Measurements from ENCODE around the gene FAP.

Gene FAP

GRCh38 chr2:162242586-162243280 is 512 bp downstream of the FAP start:
- H3K9me3 ChIP-seq (ENCODE audit: severe bottlenecking): no peaks in the 10 kb centered on the region
- H3K36me3 ChIP-seq: no peaks in the 10 kb centered on the region
- no peak overlapping the region for H3K27ac ChIP-seq
- no peak overlapping the region for H3K4me3 ChIP-seq (ENCODE audit: low read depth, low read length)
- no peaks in the 10 kb centered on the region for H3K27me3 ChIP-seq (ENCODE audit: insufficient read depth, low read depth, severe bottlenecking)
- TF ChIP-seq, protein P1, sequence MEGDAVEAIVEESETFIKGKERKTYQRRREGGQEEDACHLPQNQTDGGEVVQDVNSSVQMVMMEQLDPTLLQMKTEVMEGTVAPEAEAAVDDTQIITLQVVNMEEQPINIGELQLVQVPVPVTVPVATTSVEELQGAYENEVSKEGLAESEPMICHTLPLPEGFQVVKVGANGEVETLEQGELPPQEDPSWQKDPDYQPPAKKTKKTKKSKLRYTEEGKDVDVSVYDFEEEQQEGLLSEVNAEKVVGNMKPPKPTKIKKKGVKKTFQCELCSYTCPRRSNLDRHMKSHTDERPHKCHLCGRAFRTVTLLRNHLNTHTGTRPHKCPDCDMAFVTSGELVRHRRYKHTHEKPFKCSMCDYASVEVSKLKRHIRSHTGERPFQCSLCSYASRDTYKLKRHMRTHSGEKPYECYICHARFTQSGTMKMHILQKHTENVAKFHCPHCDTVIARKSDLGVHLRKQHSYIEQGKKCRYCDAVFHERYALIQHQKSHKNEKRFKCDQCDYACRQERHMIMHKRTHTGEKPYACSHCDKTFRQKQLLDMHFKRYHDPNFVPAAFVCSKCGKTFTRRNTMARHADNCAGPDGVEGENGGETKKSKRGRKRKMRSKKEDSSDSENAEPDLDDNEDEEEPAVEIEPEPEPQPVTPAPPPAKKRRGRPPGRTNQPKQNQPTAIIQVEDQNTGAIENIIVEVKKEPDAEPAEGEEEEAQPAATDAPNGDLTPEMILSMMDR (IDR thresholded peaks at IDR 0.05; ENCODE audit: low read depth, low read length): no peak
- no peak for DNase-seq

GRCh38 chr2:162241571-162241970 is 1.7 kb downstream of the FAP start:
- TF ChIP-seq, protein P1 (IDR thresholded peaks at IDR 0.05; ENCODE audit: low read depth, low read length): no peak
- H3K36me3 ChIP-seq: no peaks in the 10 kb centered on the region
- H3K27me3 ChIP-seq (ENCODE audit: insufficient read depth, low read depth, severe bottlenecking): no peaks in the 10 kb centered on the region
- no peaks in the 10 kb centered on the region for H3K9me3 ChIP-seq (ENCODE audit: severe bottlenecking)
- no peak overlapping the region for H3K4me3 ChIP-seq (ENCODE audit: low read depth, low read length)
- DNase-seq: no peak
- H3K27ac ChIP-seq: no peak overlapping the region

- no peak for DNase-seq
- H3K27ac ChIP-seq: no peak overlapping the region
- no peak overlapping the region for H3K4me3 ChIP-seq (ENCODE audit: low read depth, low read length)
- H3K36me3 ChIP-seq: no peaks in the 10 kb centered on the region
- no peaks in the 10 kb centered on the region for H3K9me3 ChIP-seq (ENCODE audit: severe bottlenecking)
- no peaks in the 10 kb centered on the region for H3K27me3 ChIP-seq (ENCODE audit: insufficient read depth, low read depth, severe bottlenecking)
- TF ChIP-seq, protein P1 (IDR thresholded peaks at IDR 0.05; ENCODE audit: low read depth, low read length): no peak
Measured at GRCh38 chr2:162234620-162235462, 8.4 kb downstream of the FAP start.

DNA sequence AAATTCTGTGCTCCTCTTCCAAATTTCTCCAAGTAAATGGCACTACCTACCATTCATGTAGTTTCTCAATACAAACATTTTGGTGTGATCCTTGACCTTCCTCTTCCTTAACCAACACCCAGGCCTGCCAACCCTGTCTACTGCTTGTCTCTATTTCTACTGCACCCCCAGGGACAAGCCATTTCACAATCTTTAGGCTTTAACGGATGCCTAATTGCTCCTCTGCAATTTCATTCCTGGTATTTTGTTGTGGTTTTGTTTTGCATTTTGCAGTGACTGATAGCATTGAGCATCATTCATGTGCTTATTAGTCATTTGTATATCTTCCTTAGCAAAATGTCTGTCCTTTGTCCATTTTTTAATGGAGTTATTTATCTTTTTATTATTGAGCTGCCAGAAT is 10.0 kb downstream of the FAP start:
- no peak for DNase-seq
- no peak overlapping the region for H3K27ac ChIP-seq
- no peak overlapping the region for H3K4me3 ChIP-seq (ENCODE audit: low read depth, low read length)
- H3K36me3 ChIP-seq: no peaks in the 10 kb centered on the region
- H3K27me3 ChIP-seq (ENCODE audit: insufficient read depth, low read depth, severe bottlenecking): no peaks in the 10 kb centered on the region
- no peaks in the 10 kb centered on the region for H3K9me3 ChIP-seq (ENCODE audit: severe bottlenecking)
- TF ChIP-seq, protein P1 (IDR thresholded peaks at IDR 0.05; ENCODE audit: low read depth, low read length): no peak

GRCh38 chr2:162232671-162233070 is 10.6 kb downstream of the FAP start:
- Histone ChIP-seq H3K36me3 (no peaks in the 10 kb centered on the region), H3K27me3 (ENCODE audit: insufficient read depth, low read depth, severe bottlenecking) (no peaks in the 10 kb centered on the region), H3K4me3 (ENCODE audit: low read depth, low read length) (no peak overlapping the region), H3K27ac (no peak overlapping the region), H3K9me3 (ENCODE audit: severe bottlenecking) (no peaks in the 10 kb centered on the region)
- TF ChIP-seq, protein P1 (IDR thresholded peaks at IDR 0.05; ENCODE audit: low read depth, low read length): no peak
- no peak for DNase-seq
